H1 (cell line): ENCODE results near the gene RERE. TPM values are rescaled to one million over a fixed set of nuclear protein-coding genes. Genes with fewer than 3 reads are reported as not detected.

Source experiments
- CTCF ChIA-PET: fragments of 300-600 bp; sonication (Branson Sonifier 250); formaldehyde crosslinking; loops from one replicate; lab custom pipeline; 2021; ENCODE audit not compliant: partially characterized antibody; lab: Charles Lee
- POLR2A ChIA-PET: fragments of 300-600 bp; sonication (Branson Sonifier 250); formaldehyde crosslinking; loops from one replicate; lab custom pipeline; 2021; ENCODE audit warnings: inconsistent platforms; ENCODE audit not compliant: partially characterized antibody; lab: Charles Lee
- DNase-seq, 2 experiments: peaks; one replicate each; pipeline versions ENCODE4 v3.0.0 to v3.0.0-alpha.2; 2010 to 2022; ENCODE audit warnings: low spot score in 2 of 2, low read depth in 1 of 2, mixed read lengths in 1 of 2
- FAIRE-seq: peaks from 2 replicates; lab custom pipeline; 2011; peaks lifted over from hg19 to GRCh38; lab: Jason Lieb, UNC
- H2AFZ ChIP-seq: 2 replicates; pipeline ENCODE4 v1.8.1; 2012; ENCODE audit warnings: low read length, inconsistent platforms
- H2AK5ac ChIP-seq: 2 replicates; pipeline ENCODE4 v1.6.1; 2013; ENCODE audit warnings: low read depth, low read length
- H2BK120ac ChIP-seq: replicated peaks from 2 replicates; pipeline ENCODE3; 2013; ENCODE audit warnings: low read depth, low read length, inconsistent platforms
- H2BK12ac ChIP-seq: 2 replicates; pipeline ENCODE4 v1.6.1; 2013; ENCODE audit warnings: low read depth, low read length
- H2BK15ac ChIP-seq: 2 replicates; pipeline ENCODE4 v1.6.1; 2013; ENCODE audit warnings: low read length
- H2BK20ac ChIP-seq: 2 replicates; pipeline ENCODE4 v1.6.1; 2013; ENCODE audit warnings: low read length
- H2BK5ac ChIP-seq: 2 replicates; pipeline ENCODE4 v1.6.1; 2013; ENCODE audit warnings: low read depth, low read length
- H3K14ac ChIP-seq: 2 replicates; pipeline ENCODE4 v1.6.1; 2013; ENCODE audit warnings: inconsistent platforms; ENCODE audit not compliant: insufficient read length
- H3K18ac ChIP-seq: 2 replicates; pipeline ENCODE4 v1.6.1; 2013; ENCODE audit warnings: low read length; ENCODE audit errors: extremely low read depth
- H3K23ac ChIP-seq: 2 replicates; pipeline ENCODE4 v1.6.1; 2013; ENCODE audit warnings: inconsistent platforms; ENCODE audit not compliant: insufficient read length
- H3K23me2 ChIP-seq: 2 replicates; pipeline ENCODE4 v1.6.1; 2013; ENCODE audit warnings: low read depth, low read length
- H3K27ac ChIP-seq: 2 replicates; pipeline ENCODE4 v1.6.1; 2011; ENCODE audit warnings: low read depth, low read length, inconsistent platforms
- H3K27me3 ChIP-seq, 4 experiments: replicated peaks in 1 of 4; 1 replicate in 1 of 4; 2 replicates in 3 of 4; pipeline versions ENCODE4 v1.6.1 to v1.8.1; 2011 to 2013; ENCODE audit warnings: low read length in 3 of 4, mild to moderate bottlenecking in 3 of 4, inconsistent platforms in 2 of 4, mixed read lengths in 2 of 4, moderate library complexity in 1 of 4; ENCODE audit not compliant: control insufficient read depth in 3 of 4, insufficient read depth in 3 of 4; ENCODE audit errors: extremely low read depth in 1 of 4
- H3K36me3 ChIP-seq, 4 experiments: 2 replicates each; pipeline versions ENCODE4 v1.6.1 to v1.8.1; 2011 to 2013; ENCODE audit warnings: mild to moderate bottlenecking in 4 of 4, low read length in 3 of 4, moderate library complexity in 2 of 4, control low read depth in 1 of 4, inconsistent platforms in 1 of 4; ENCODE audit not compliant: insufficient read depth in 4 of 4, control insufficient read depth in 2 of 4
- H3K4ac ChIP-seq: replicated peaks from 2 replicates; pipeline ENCODE3; 2013; ENCODE audit warnings: low read length, low read depth, mixed read lengths, inconsistent platforms; ENCODE audit not compliant: insufficient read length
- H3K4me1 ChIP-seq, 4 experiments: replicated peaks in 1 of 4; 1 replicate in 1 of 4; 2 replicates in 3 of 4; pipeline versions ENCODE4 v1.6.1 to v1.8.1; 2011 to 2013; ENCODE audit warnings: low read length in 3 of 4, inconsistent platforms in 2 of 4, mixed read lengths in 1 of 4; ENCODE audit not compliant: insufficient read depth in 4 of 4, control insufficient read depth in 3 of 4
- H3K4me2 ChIP-seq, 2 experiments: 2 replicates each; pipeline versions ENCODE4 v1.6.1 to v1.8.1; 2011 to 2013; ENCODE audit warnings: low read depth in 2 of 2, low read length in 2 of 2, control low read depth in 1 of 2, inconsistent platforms in 1 of 2, mild to moderate bottlenecking in 1 of 2; ENCODE audit not compliant: insufficient read depth in 1 of 2
- H3K4me3 ChIP-seq, 4 experiments: fragments of 200-600, 300-600 bp in 1 of 4; sonication (generic), shearing (Covaris generic), sonication (Bioruptor Twin) in 1 of 4; 2 replicates each; pipeline versions ENCODE4 v1.5.1 to v1.8.1; 2011 to 2016; ENCODE audit warnings: low read length in 4 of 4, low read depth in 3 of 4, control low read depth in 2 of 4, inconsistent platforms in 2 of 4, mild to moderate bottlenecking in 2 of 4, mixed read lengths in 1 of 4, moderate library complexity in 1 of 4; ENCODE audit not compliant: insufficient read depth in 2 of 4; ENCODE audit errors: extremely low read depth in 1 of 4
- H3K56ac ChIP-seq: replicated peaks from 2 replicates; pipeline ENCODE3; 2013; ENCODE audit warnings: low read depth, mild to moderate bottlenecking, mixed read lengths, low read length, inconsistent platforms; ENCODE audit not compliant: insufficient read length
- H3K79me1 ChIP-seq: 2 replicates; pipeline ENCODE4 v1.6.1; 2013; ENCODE audit warnings: low read depth, low read length, control low read depth
- H3K79me2 ChIP-seq, 2 experiments: 2 replicates each; pipeline versions ENCODE4 v1.6.1 to v1.8.1; 2012 to 2013; ENCODE audit warnings: low read length in 2 of 2, mild to moderate bottlenecking in 2 of 2, inconsistent platforms in 1 of 2; ENCODE audit not compliant: insufficient read depth in 2 of 2, control insufficient read depth in 1 of 2
- H3K9ac ChIP-seq, 4 experiments: replicated peaks in 1 of 4; 1 replicate in 1 of 4; 2 replicates in 3 of 4; pipeline versions ENCODE4 v1.6.1 to v1.8.1; 2011 to 2013; ENCODE audit warnings: low read depth in 3 of 4, low read length in 3 of 4, control low read depth in 2 of 4, mild to moderate bottlenecking in 2 of 4, moderate library complexity in 2 of 4, inconsistent platforms in 1 of 4; ENCODE audit errors: extremely low read depth in 1 of 4
- H3K9me3 ChIP-seq, 2 experiments: 2 replicates each; pipeline versions ENCODE4 v1.6.1 to v1.8.1; 2012 to 2013; ENCODE audit warnings: mild to moderate bottlenecking in 2 of 2, moderate library complexity in 2 of 2, control low read depth in 1 of 2, inconsistent platforms in 1 of 2, low read depth in 1 of 2, low read length in 1 of 2, mixed read lengths in 1 of 2; ENCODE audit not compliant: insufficient read depth in 2 of 2
- H4K20me1 ChIP-seq, 2 experiments: replicated peaks in 1 of 2; 2 replicates each; pipeline versions ENCODE3 to v1.8.1; 2011 to 2013; ENCODE audit warnings: inconsistent platforms in 2 of 2, low read length in 2 of 2, mild to moderate bottlenecking in 1 of 2; ENCODE audit not compliant: insufficient read depth in 2 of 2, control insufficient read depth in 1 of 2
- H4K5ac ChIP-seq: 2 replicates; pipeline ENCODE4 v1.6.1; 2013; ENCODE audit warnings: low read length, low read depth, mixed read lengths, inconsistent platforms; ENCODE audit not compliant: insufficient read length
- H4K8ac ChIP-seq: 2 replicates; pipeline ENCODE4 v1.8.0; 2013; ENCODE audit warnings: mild to moderate bottlenecking, moderate library complexity, low read length, inconsistent platforms; ENCODE audit not compliant: insufficient read depth; ENCODE audit errors: extremely low read depth
- H4K91ac ChIP-seq: replicated peaks from 2 replicates; pipeline ENCODE3; 2013; ENCODE audit warnings: low read length, mixed read lengths, inconsistent platforms; ENCODE audit not compliant: insufficient read length
- CTBP2 ChIP-seq: IDR thresholded peaks from 2 replicates; pipeline ENCODE4 v1.7.0; 2011; ENCODE audit warnings: borderline replicate concordance, mild to moderate bottlenecking, moderate library complexity, mixed read lengths, low read length; ENCODE audit not compliant: insufficient read depth, insufficient read length
- E2F6 ChIP-seq: IDR thresholded peaks from 2 replicates; pipeline ENCODE4 v1.6.1; 2012; ENCODE audit warnings: inconsistent platforms
- EP300 ChIP-seq, 2 experiments: IDR thresholded peaks; 1 replicate in 1 of 2; 2 replicates in 1 of 2; pipeline ENCODE4 v1.6.1; 2011 to 2012; ENCODE audit warnings: low read depth in 2 of 2, low read length in 2 of 2, mild to moderate bottlenecking in 2 of 2, borderline replicate concordance in 1 of 2, inconsistent platforms in 1 of 2, moderate library complexity in 1 of 2
- HDAC6 ChIP-seq: IDR thresholded peaks from one replicate; pipeline ENCODE4 v1.7.1; 2012; ENCODE audit warnings: low read depth, mild to moderate bottlenecking, inconsistent platforms, low read length, moderate library complexity
- KDM4A ChIP-seq: IDR thresholded peaks from one replicate; pipeline ENCODE4 v1.7.1; 2012; ENCODE audit warnings: low read depth, mild to moderate bottlenecking, moderate library complexity, low read length, inconsistent platforms; ENCODE audit not compliant: severe bottlenecking
- SRF ChIP-seq: IDR thresholded peaks from 2 replicates; pipeline ENCODE4 v1.6.1; 2011; ENCODE audit warnings: mild to moderate bottlenecking, low read depth, low read length, moderate library complexity
- TEAD4 ChIP-seq: IDR thresholded peaks from 2 replicates; pipeline ENCODE4 v1.6.1; 2012; ENCODE audit warnings: low read depth, low read length, inconsistent platforms, mixed read lengths
- USF2 ChIP-seq: IDR thresholded peaks from 2 replicates; pipeline ENCODE4 v1.6.1; 2011; ENCODE audit warnings: low read length, improper control_type of control experiment
- YY1 ChIP-seq: IDR thresholded peaks from 2 replicates; pipeline ENCODE4 v1.6.1; 2011; ENCODE audit warnings: low read depth, mild to moderate bottlenecking, low read length
- WGBS, 2 experiments: shearing (Covaris generic) in 1 of 2; methylation state at CpG; one replicate each; pipeline versions ENCODE4 v1.1.6 to v1.1.7; 2013 to 2015; ENCODE audit warnings: low lambda C conversion rate in 2 of 2, mixed read lengths in 2 of 2, inconsistent platforms in 1 of 2, low coverage in 1 of 2, missing lambda C conversion rate in 1 of 2; ENCODE audit not compliant: insufficient replicate concordance in 2 of 2, insufficient coverage in 1 of 2, insufficient read length in 1 of 2; ENCODE audit errors: extremely low coverage in 1 of 2, missing lambda C conversion rate in 1 of 2; 5-methylcytosine and 5-hydroxymethylcytosine counted together
- polyA plus RNA-seq, 7 experiments: library from polyadenylated mRNA; depleted of rRNA in 3 of 7; stranded (reverse) in 5 of 7; unstranded in 2 of 7; fragments of >200 nt in 5 of 7; fragments of 200-250 nt in 2 of 7; gene quantifications; 1 replicate in 5 of 7; 2 replicates in 1 of 7; 4 replicates in 1 of 7; pipeline versions ENCODE4 v1.2.1 to v1.2.3, GENCODE V29; 2011 to 2013; ENCODE audit warnings: missing spikeins in 2 of 7, mixed read lengths in 2 of 7
- total RNA-seq: library from RNA; stranded (reverse); fragmentation: NEBNext Ultra II Directional; extraction: Animal tissue kit (Norgen Biotek cat#: 25700); gene quantifications from 2 replicates; pipeline ENCODE4 v1.2.1, GENCODE V29; 2021

RERE gene
- total and polyA plus RNA-seq, 2 of the 8 experiments (the other 6 are each of a cell fraction or from before 2014, with no cell fraction given), result 15.3 to 142 TPM

GRCh38 chr1:8427493-8427892 lies 389.9 kb downstream of the RERE start:
- Histone ChIP-seq H3K9ac (no peak overlapping the region), H3K79me1 (peaks cover 3% of the 10 kb centered on the region; the same call in 1 of the 2 replicates), H4K5ac (no peak overlapping the region), H3K23ac (no peak overlapping the region), H3K4ac (no peak overlapping the region), H2AK5ac (no peak overlapping the region), H3K36me3 (no peaks in the 10 kb centered on the region), H3K56ac (no peak overlapping the region), H2BK120ac (no peak overlapping the region), H4K91ac (no peak overlapping the region), H2BK12ac (no peak overlapping the region), H3K9me3 (no peaks in the 10 kb centered on the region), H3K79me2 (peaks cover 0 to 53% of the 10 kb centered on the region in 2 experiments; a peak in 2 of 4 replicates), H2BK15ac (no peak overlapping the region), H2AFZ (no peak overlapping the region), H3K4me3 (no peak overlapping the region), H2BK20ac (no peak overlapping the region), H3K23me2 (peaks cover 13% of the 10 kb centered on the region), H3K27me3 (no peaks in the 10 kb centered on the region), H3K14ac (no peak overlapping the region), H3K27ac (no peak overlapping the region), H3K18ac (no peak overlapping the region), H3K4me2 (no peak overlapping the region), H2BK5ac (no peak overlapping the region), H4K20me1 (peaks cover 2 to 4% of the 10 kb centered on the region in 2 experiments), H3K4me1 (peaks cover under 1 to 29% (median 13%) of the 10 kb centered on the region in 4 experiments), H4K8ac (no peak overlapping the region)
- DNase-seq (no peak), FAIRE-seq (no peak)
- ChIA-PET POLR2A (interaction anchor here (1.2 kb wide), 1 partner anchor 11 kb away, joined by 3 read pairs; no protein-coding TSS in a partner anchor), CTCF (interaction anchor here (0.6 to 2.8 kb wide), 9 partner anchors 10 to 1070 kb away, joined by 3 to 25 read pairs (median 4); no protein-coding TSS in a partner anchor)
- WGBS, 2 experiments, result 99% methylated on average over 5 of the region's 5 CpGs; no CpG with 5 or more reads in 1 of the 2 experiments
- TF ChIP-seq SRF, result no peak
- TF ChIP-seq KDM4A, result no peak
- TF ChIP-seq EP300 (IDR thresholded peaks at IDR 0.05; ENCODE audit: borderline replicate concordance in 1 of 2, low read depth in 2 of 2, low read length in 2 of 2), result no peak
- no peak for TF ChIP-seq CTBP2
- no peak for TF ChIP-seq USF2
- TF ChIP-seq E2F6, result no peak
- TF ChIP-seq HDAC6, result no peak
- no peak for TF ChIP-seq TEAD4
- no peak for TF ChIP-seq YY1
